Mesendoderm (in vitro differentiated cells): ENCODE data around the gene SAT2.

Experiments
- DNase-seq: peaks from one replicate; pipeline ENCODE4 v3.0.0; 2013
- H2AK5ac ChIP-seq: 2 replicates; pipeline ENCODE4 v1.6.1; 2013; ENCODE audit warnings: low read length, inconsistent platforms
- H2BK120ac ChIP-seq: 2 replicates; pipeline ENCODE4 v1.6.1; 2013; ENCODE audit warnings: low read depth, mild to moderate bottlenecking, low read length, moderate library complexity, mixed read lengths
- H2BK15ac ChIP-seq: replicated peaks from 2 replicates; pipeline ENCODE4 v1.6.1; 2013; ENCODE audit warnings: low read depth, mild to moderate bottlenecking, moderate library complexity
- H2BK5ac ChIP-seq: 2 replicates; pipeline ENCODE4 v1.6.1; 2013; ENCODE audit warnings: low read length, inconsistent platforms
- H3K18ac ChIP-seq: 2 replicates; pipeline ENCODE4 v1.6.1; 2013; ENCODE audit warnings: mild to moderate bottlenecking, low read length, mixed read lengths
- H3K23ac ChIP-seq: one replicate; pipeline ENCODE4 v1.6.1; 2013; ENCODE audit warnings: low read length
- H3K27ac ChIP-seq: 2 replicates; pipeline ENCODE4 v1.5.1; 2013; ENCODE audit warnings: low read depth, mild to moderate bottlenecking, inconsistent platforms, low read length, moderate library complexity
- H3K27me3 ChIP-seq: 2 replicates; pipeline ENCODE4 v1.6.1; 2013; ENCODE audit warnings: low read length, control low read depth, mild to moderate bottlenecking, inconsistent platforms; ENCODE audit not compliant: insufficient read depth, poor library complexity
- H3K36me3 ChIP-seq: 2 replicates; pipeline ENCODE4 v1.6.1; 2013; ENCODE audit warnings: low read length, inconsistent platforms; ENCODE audit not compliant: control insufficient read depth, insufficient read depth
- H3K4ac ChIP-seq: one replicate; pipeline ENCODE4 v1.6.1; 2013; ENCODE audit warnings: low read depth, mild to moderate bottlenecking, low read length, moderate library complexity
- H3K4me1 ChIP-seq: 2 replicates; pipeline ENCODE4 v1.6.1; 2013; ENCODE audit warnings: low read depth, low read length, inconsistent platforms; ENCODE audit not compliant: control insufficient read depth
- H3K4me2 ChIP-seq: 2 replicates; pipeline ENCODE4 v1.6.1; 2013; ENCODE audit warnings: low read length
- H3K4me3 ChIP-seq: 2 replicates; pipeline ENCODE4 v1.5.1; 2013; ENCODE audit warnings: mild to moderate bottlenecking, low read length
- H3K56ac ChIP-seq: one replicate; pipeline ENCODE4 v1.6.1; 2013; ENCODE audit warnings: low read length
- H3K79me1 ChIP-seq: 2 replicates; pipeline ENCODE4 v1.6.1; 2013; ENCODE audit warnings: low read length, inconsistent platforms
- H3K79me2 ChIP-seq: 2 replicates; pipeline ENCODE4 v1.6.1; 2013; ENCODE audit warnings: mild to moderate bottlenecking, low read length; ENCODE audit not compliant: control insufficient read depth, insufficient read depth
- H3K9ac ChIP-seq: 2 replicates; pipeline ENCODE4 v1.6.1; 2013; ENCODE audit warnings: low read length, inconsistent platforms
- H4K5ac ChIP-seq: one replicate; pipeline ENCODE4 v1.6.1; 2013; ENCODE audit warnings: low read length
- H4K8ac ChIP-seq: one replicate; pipeline ENCODE4 v1.6.1; 2013; ENCODE audit warnings: low read depth, mild to moderate bottlenecking, control low read depth, low read length, moderate library complexity
- WGBS: extraction: QIAGEN DNeasy Blood & Tissue Kit; methylation state at CpG from one replicate; pipeline ENCODE4 v1.1.7; 2013; ENCODE audit warnings: low lambda C conversion rate, missing lambda C conversion rate; ENCODE audit not compliant: insufficient coverage; ENCODE audit errors: extremely low coverage; 5-methylcytosine and 5-hydroxymethylcytosine counted together

Gene SAT2

GRCh38 chr17:7583253-7584109 lies 44.1 kb downstream of the SAT2 start, which contains the start of gene MPDU1:
Gene MPDU1 (plus strand): TSS chr17:7583852. CDS start chr17:7583863, 11 bp downstream.
- no CpG with 5 or more reads among the region's 69 CpGs for WGBS
- Histone ChIP-seq H4K8ac (peak within 1 kb of the TSS; percentile 65), H3K9ac (peak within 1 kb of the TSS; percentile 94), H3K4me1 (peaks cover 7% of the 10 kb centered on the region), H3K56ac (peak within 1 kb of the TSS; percentile 100), H3K18ac (peak within 1 kb of the TSS; percentile 56), H2AK5ac (peak within 1 kb of the TSS; percentile 100), H3K27ac (peak within 1 kb of the TSS; percentile 78), H2BK120ac (no peak within 1 kb of the TSS), H4K5ac (peak within 1 kb of the TSS; percentile 92), H3K79me2 (peaks cover 4% of the 10 kb centered on the region), H3K4ac (peak within 1 kb of the TSS; percentile 88), H2BK15ac (no peak within 1 kb of the TSS), H3K4me2 (peak within 1 kb of the TSS; percentile 68), H3K4me3 (peak within 1 kb of the TSS; percentile 87), H3K79me1 (peaks cover 9% of the 10 kb centered on the region), H2BK5ac (peak within 1 kb of the TSS; percentile 93), H3K27me3 (no peaks in the 10 kb centered on the region), H3K23ac (peak within 1 kb of the TSS; percentile 89), H3K36me3 (peaks cover 3% of the 10 kb centered on the region)
- DNase-seq: peak; percentile 97

GRCh38 chr17:7582396-7583252 lies 45.0 kb downstream of the SAT2 start:
- Histone ChIP-seq H3K9ac (peak overlapping the region; percentile 91), H3K23ac (peak overlapping the region; percentile 89), H2BK5ac (peak overlapping the region; percentile 87), H3K4me2 (peak overlapping the region; percentile 20), H4K5ac (peak overlapping the region; percentile 39), H3K36me3 (peaks cover 8% of the 10 kb centered on the region), H3K4ac (peak overlapping the region; percentile 76), H3K79me1 (peaks cover 9% of the 10 kb centered on the region), H3K4me3 (no peak overlapping the region), H3K4me1 (peaks cover 7% of the 10 kb centered on the region), H2BK120ac (no peak overlapping the region), H3K27me3 (no peaks in the 10 kb centered on the region), H3K18ac (peak overlapping the region; percentile 34), H2AK5ac (peak overlapping the region; percentile 96), H4K8ac (peak overlapping the region; percentile 65), H3K56ac (peak overlapping the region; percentile 100), H3K27ac (peak overlapping the region; percentile 61), H3K79me2 (peaks cover 4% of the 10 kb centered on the region), H2BK15ac (no peak overlapping the region)
- no CpG with 5 or more reads among the region's 36 CpGs for WGBS
- DNase-seq: no peak

DNA sequence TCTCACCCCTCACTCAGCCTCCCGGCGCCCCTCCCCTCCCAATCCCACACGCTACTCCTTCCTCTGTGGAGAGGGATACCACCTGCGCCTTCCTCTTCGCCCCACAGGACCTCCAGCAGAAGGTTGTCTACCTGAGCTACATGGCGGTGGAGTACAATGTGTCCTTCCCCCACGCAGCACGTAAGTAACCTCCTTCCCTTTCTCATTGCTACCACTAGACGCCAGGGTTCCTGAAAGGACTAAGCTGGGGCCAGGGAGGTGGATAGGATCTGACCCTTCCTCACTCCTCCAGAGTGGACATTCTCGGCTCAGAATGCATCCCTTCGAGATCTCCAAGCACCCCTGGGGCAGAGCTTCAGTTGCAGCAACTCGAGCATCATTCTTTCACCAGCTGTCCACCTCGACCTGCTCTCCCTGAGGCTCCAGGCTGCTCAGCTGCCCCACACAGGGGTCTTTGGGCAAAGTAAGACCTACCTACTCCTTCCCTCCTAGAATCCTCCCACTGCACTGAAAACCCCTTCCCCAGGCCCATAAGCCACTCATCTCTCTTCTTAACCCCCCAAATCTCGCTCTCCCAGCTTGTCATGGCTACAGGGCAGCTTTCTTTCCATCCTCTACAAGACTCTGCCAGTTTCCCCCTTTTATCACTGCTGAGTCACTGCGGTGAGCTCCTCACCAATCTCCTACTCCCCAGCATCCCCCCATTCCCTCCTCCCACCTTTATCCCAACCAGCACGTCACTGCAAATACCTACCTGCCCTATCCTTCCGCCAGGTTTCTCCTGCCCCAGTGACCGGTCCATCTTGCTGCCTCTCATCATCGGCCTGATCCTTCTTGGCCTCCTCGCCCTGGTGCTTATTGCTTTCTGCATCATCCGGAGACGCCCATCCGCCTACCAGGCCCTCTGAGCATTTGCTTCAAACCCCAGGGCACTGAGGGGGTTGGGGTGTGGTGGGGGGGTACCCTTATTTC lies 46.7 kb downstream of the SAT2 start:
- H3K9ac ChIP-seq: no peak overlapping the region
- H3K4me3 ChIP-seq: no peak overlapping the region
- no peaks in the 10 kb centered on the region for H3K27me3 ChIP-seq
- no peak overlapping the region for H2BK5ac ChIP-seq
- H3K23ac ChIP-seq: no peak overlapping the region
- H3K36me3 ChIP-seq: peaks cover 20% of the 10 kb centered on the region
- H3K4me1 ChIP-seq: peaks cover 7% of the 10 kb centered on the region
- no peak overlapping the region for H3K56ac ChIP-seq
- H4K5ac ChIP-seq: no peak overlapping the region
- H3K4ac ChIP-seq: no peak overlapping the region
- no peak overlapping the region for H3K27ac ChIP-seq
- H3K18ac ChIP-seq: no peak overlapping the region
- no peak overlapping the region for H2BK120ac ChIP-seq
- no CpG with 5 or more reads among the region's 23 CpGs for WGBS
- H4K8ac ChIP-seq: no peak overlapping the region
- no peak overlapping the region for H2BK15ac ChIP-seq
- peaks cover 14% of the 10 kb centered on the region for H3K79me1 ChIP-seq
- no peak overlapping the region for H3K4me2 ChIP-seq
- no peak overlapping the region for H2AK5ac ChIP-seq
- peaks cover 9% of the 10 kb centered on the region for H3K79me2 ChIP-seq
- DNase-seq: no peak

GRCh38 chr17:7579834-7580603 lies 47.6 kb downstream of the SAT2 start:
- Histone ChIP-seq H4K8ac (no peak overlapping the region), H3K56ac (peak overlapping the region; percentile 46), H3K4ac (no peak overlapping the region), H3K4me3 (no peak overlapping the region), H2BK5ac (no peak overlapping the region), H4K5ac (no peak overlapping the region), H3K79me2 (peaks cover 16% of the 10 kb centered on the region), H3K79me1 (peaks cover 19% of the 10 kb centered on the region), H3K4me2 (no peak overlapping the region), H3K27me3 (no peaks in the 10 kb centered on the region), H2BK15ac (no peak overlapping the region), H2AK5ac (no peak overlapping the region), H3K18ac (no peak overlapping the region), H3K23ac (no peak overlapping the region), H3K9ac (no peak overlapping the region), H3K4me1 (peaks cover 9% of the 10 kb centered on the region), H2BK120ac (no peak overlapping the region), H3K36me3 (peaks cover 27% of the 10 kb centered on the region), H3K27ac (no peak overlapping the region)
- WGBS: no CpG with 5 or more reads among the region's 12 CpGs
- DNase-seq: no peak
